Keratinocyte (primary cell): ENCODE data around the gene CHTOP. TPM values are rescaled to one million over a fixed set of nuclear protein-coding genes. Genes with fewer than 3 reads are reported as not detected.

Source experiments
- DNase-seq: peaks from one replicate; pipeline ENCODE4 v3.0.0-alpha.2; 2011; ENCODE audit warnings: low read depth, missing footprints, low spot score
- FAIRE-seq: peaks from 2 replicates; lab custom pipeline; 2011; peaks lifted over from hg19 to GRCh38; lab: Jason Lieb, UNC
- H2AFZ ChIP-seq: 2 replicates; pipeline ENCODE4 v1.6.0; 2012; ENCODE audit warnings: low read length, control low read depth, inconsistent platforms; ENCODE audit not compliant: control insufficient read depth
- H3K27ac ChIP-seq: 2 replicates; pipeline ENCODE4 v1.5.1; 2011; ENCODE audit warnings: low read length; ENCODE audit not compliant: control insufficient read depth, insufficient read depth
- H3K27me3 ChIP-seq: 3 replicates; pipeline ENCODE4 v1.6.0; 2011; ENCODE audit warnings: low read length; ENCODE audit not compliant: control insufficient read depth, insufficient read depth; ENCODE audit errors: extremely low read depth
- H3K36me3 ChIP-seq, 2 experiments: 2 replicates in 1 of 2; 3 replicates in 1 of 2; pipeline ENCODE4 v1.5.1; 2011; ENCODE audit warnings: low read length in 2 of 2, mild to moderate bottlenecking in 1 of 2; ENCODE audit not compliant: control insufficient read depth in 2 of 2, insufficient read depth in 2 of 2; ENCODE audit errors: extremely low read depth in 1 of 2
- H3K4me1 ChIP-seq: 3 replicates; pipeline ENCODE4 v1.5.1; 2011; ENCODE audit warnings: low read length; ENCODE audit not compliant: control insufficient read depth, insufficient read depth; ENCODE audit errors: extremely low read depth
- H3K4me2 ChIP-seq: 3 replicates; pipeline ENCODE4 v1.6.0; 2011; ENCODE audit warnings: low read depth, low read length; ENCODE audit not compliant: control insufficient read depth, insufficient read depth; ENCODE audit errors: extremely low read depth
- H3K4me3 ChIP-seq, 3 experiments: fragments of 200-600 bp in 1 of 3; sonication (generic) in 1 of 3; 2 replicates in 2 of 3; 3 replicates in 1 of 3; pipeline ENCODE4 v1.5.1; 2011 to 2016; ENCODE audit warnings: low read length in 3 of 3, mild to moderate bottlenecking in 3 of 3, control low read depth in 2 of 3, inconsistent platforms in 1 of 3, low read depth in 1 of 3, mixed read lengths in 1 of 3, mixed run types in 1 of 3, moderate library complexity in 1 of 3; ENCODE audit not compliant: control insufficient read depth in 2 of 3, insufficient read depth in 2 of 3; ENCODE audit errors: extremely low read depth in 1 of 3
- H3K79me2 ChIP-seq: 2 replicates; pipeline ENCODE4 v1.6.0; 2012; ENCODE audit warnings: low read length; ENCODE audit not compliant: control insufficient read depth, insufficient read depth
- H3K9ac ChIP-seq: 3 replicates; pipeline ENCODE4 v1.6.0; 2011; ENCODE audit warnings: low read length; ENCODE audit not compliant: control insufficient read depth, insufficient read depth; ENCODE audit errors: extremely low read depth
- H3K9me1 ChIP-seq: 3 replicates; pipeline ENCODE4 v1.6.0; 2011; ENCODE audit warnings: low read length; ENCODE audit not compliant: control insufficient read depth, insufficient read depth; ENCODE audit errors: extremely low read depth
- H3K9me3 ChIP-seq: 2 replicates; pipeline ENCODE4 v1.5.1; 2012; ENCODE audit warnings: low read depth, low read length; ENCODE audit not compliant: control insufficient read depth
- H4K20me1 ChIP-seq: 3 replicates; pipeline ENCODE4 v1.6.0; 2011; ENCODE audit warnings: low read length; ENCODE audit not compliant: control insufficient read depth, insufficient read depth; ENCODE audit errors: extremely low read depth
- CTCF ChIP-seq, 3 experiments: IDR thresholded peaks in 1 of 3; conservative IDR thresholded peaks in 1 of 3; optimal IDR thresholded peaks in 1 of 3; 2 replicates in 2 of 3; 3 replicates in 1 of 3; pipeline versions ENCODE3 to v1.5.1; 2011; ENCODE audit warnings: low read length in 3 of 3, mild to moderate bottlenecking in 3 of 3, moderate library complexity in 2 of 3, control low read depth in 1 of 3, inconsistent platforms in 1 of 3; ENCODE audit not compliant: insufficient read depth in 2 of 3; ENCODE audit errors: extremely low read depth in 1 of 3
- EZH2 ChIP-seq: IDR thresholded peaks from one replicate; pipeline ENCODE4 v1.6.1; 2012; ENCODE audit warnings: inconsistent platforms, mild to moderate bottlenecking, low read length, moderate library complexity
- dilution Hi-C: fragments of 300-500 bp; cut with MboI; formaldehyde crosslinking; loops from one replicate; pipeline ENCODE4 v1.7.0; 2020; ENCODE audit warnings: low sequenced_read_pairs; ENCODE audit not compliant: extremely low pct_ligation_motif_present
- polyA plus RNA-seq, 5 experiments: library from polyadenylated mRNA; depleted of rRNA in 3 of 5; stranded (reverse) in 3 of 5; stranded (forward) in 1 of 5; unstranded in 1 of 5; fragments of >200 nt; gene quantifications; 1 replicate in 1 of 5; 2 replicates in 3 of 5; 3 replicates in 1 of 5; pipeline versions ENCODE4 v1.2.1 to v1.2.3, GENCODE V29; 2011 to 2012; ENCODE audit warnings: missing spikeins in 2 of 5, low read depth in 1 of 5, low replicate concordance in 1 of 5

Gene CHTOP
- polyA plus RNA-seq, 1 donor (not counting 4 experiments of a cell fraction or from before 2014, with no cell fraction given) = 68.6 TPM

- no peaks in the 10 kb centered on the region for H3K9me1 ChIP-seq
- H3K27me3 ChIP-seq = no peaks in the 10 kb centered on the region
- FAIRE-seq (no peak), DNase-seq (no peak)
- H3K27ac ChIP-seq = no peak overlapping the region
- no peak overlapping the region for H3K9ac ChIP-seq
- no peak overlapping the region for H3K4me2 ChIP-seq
- H3K79me2 ChIP-seq = peaks cover 15% of the 10 kb centered on the region
- TF ChIP-seq CTCF (optimal IDR thresholded peaks at IDR 0.05 in 1 of 3, IDR thresholded peaks at IDR 0.05 in 1 of 3, conservative IDR thresholded peaks at IDR 0.05 in 1 of 3; ENCODE audit: extremely low read depth in 1 of 3, insufficient read depth in 2 of 3, low read length in 3 of 3) (no peak), EZH2 (no peak)
- no peaks in the 10 kb centered on the region for H4K20me1 ChIP-seq
- peaks cover 35 to 41% of the 10 kb centered on the region in 2 experiments for H3K36me3 ChIP-seq
- no peaks in the 10 kb centered on the region for H3K9me3 ChIP-seq
- no peak overlapping the region for H3K4me3 ChIP-seq
- H2AFZ ChIP-seq = no peak overlapping the region
- H3K4me1 ChIP-seq = peaks cover 4% of the 10 kb centered on the region
- dilution Hi-C loops = no loop called here
These were observed 28.4 kb downstream of the CHTOP start for GRCh38 chr1:153662269-153662668.

- no peaks in the 10 kb centered on the region for H3K9me1 ChIP-seq
- no peak for TF ChIP-seq EZH2
- TF ChIP-seq CTCF (optimal IDR thresholded peaks at IDR 0.05 in 1 of 3, IDR thresholded peaks at IDR 0.05 in 1 of 3, conservative IDR thresholded peaks at IDR 0.05 in 1 of 3; ENCODE audit: extremely low read depth in 1 of 3, insufficient read depth in 2 of 3, low read length in 3 of 3) = no peak
- H3K4me1 ChIP-seq = peaks cover 2% of the 10 kb centered on the region
- H3K9me3 ChIP-seq = no peaks in the 10 kb centered on the region
- H2AFZ ChIP-seq = no peak overlapping the region
- H3K79me2 ChIP-seq = peaks cover 21% of the 10 kb centered on the region
- no peak overlapping the region for H3K4me3 ChIP-seq
- H3K36me3 ChIP-seq = peaks cover 40 to 50% of the 10 kb centered on the region in 2 experiments
- no peak for FAIRE-seq
- dilution Hi-C loops = no loop called here
- H3K4me2 ChIP-seq = no peak overlapping the region
- no peak overlapping the region for H3K9ac ChIP-seq
- H4K20me1 ChIP-seq = no peaks in the 10 kb centered on the region
- H3K27ac ChIP-seq = no peak overlapping the region
- H3K27me3 ChIP-seq = no peaks in the 10 kb centered on the region
- no peak for DNase-seq
These were observed 29.3 kb downstream of the CHTOP start for GRCh38 chr1:153663211-153663610.
